Activated T-cell treated with anti-CD3 and anti-CD28 coated beads for 24 hours (primary cell): ENCODE results near the gene BACH2.
"Not testable (repeated sequence)": the region's sequence is repeated elsewhere in the genome, so short reads cannot be mapped to it uniquely, and the experiment has no call there.

Source experiments
- DNase-seq: peaks from one replicate; pipeline ENCODE4 v3.0.0-alpha.2; 2020; ENCODE audit warnings: low read depth

BACH2 gene

GRCh38 chr6:90124874-90125510 lies 171.7 kb downstream of the BACH2 start:
- DNase-seq = no peak

- DNase-seq = no peak
These were observed 172.8 kb downstream of the BACH2 start for GRCh38 chr6:90123831-90124230.

GRCh38 chr6:90121982-90122381 lies 174.7 kb downstream of the BACH2 start:
- DNase-seq = no peak

- no peak for DNase-seq
These were observed 176.3 kb downstream of the BACH2 start for GRCh38 chr6:90120327-90120726.

- DNase-seq = no peak
These were observed 177.0 kb downstream of the BACH2 start for GRCh38 chr6:90119618-90120017.

GRCh38 chr6:90118581-90118980 lies 178.1 kb downstream of the BACH2 start:
- DNase-seq = no peak

GRCh38 chr6:90118069-90118468 lies 178.6 kb downstream of the BACH2 start:
- no peak for DNase-seq

- not testable (repeated sequence) for DNase-seq
These were observed 180.5 kb downstream of the BACH2 start for GRCh38 chr6:90116126-90116525.

GRCh38 chr6:90113389-90113788 lies 183.3 kb downstream of the BACH2 start:
- DNase-seq = no peak

GRCh38 chr6:90111387-90111786 lies 185.3 kb downstream of the BACH2 start:
- no peak for DNase-seq

GRCh38 chr6:90110971-90111370 lies 185.7 kb downstream of the BACH2 start:
- peak; percentile 46 for DNase-seq

GRCh38 chr6:90109141-90109540 lies 187.5 kb downstream of the BACH2 start:
- DNase-seq = no peak

- DNase-seq = no peak
These were observed 188.8 kb downstream of the BACH2 start for GRCh38 chr6:90107771-90108282.

GRCh38 chr6:90107371-90107770 lies 189.3 kb downstream of the BACH2 start:
- no peak for DNase-seq

- no peak for DNase-seq
These were observed 190.2 kb downstream of the BACH2 start for GRCh38 chr6:90106449-90106848.

GRCh38 chr6:90105506-90106170 lies 191.0 kb downstream of the BACH2 start:
- DNase-seq = no peak

- no peak for DNase-seq
These were observed 193.4 kb downstream of the BACH2 start for GRCh38 chr6:90103056-90103800.

GRCh38 chr6:90101403-90101802 lies 195.2 kb downstream of the BACH2 start:
- DNase-seq = no peak

- no peak for DNase-seq
These were observed 196.5 kb downstream of the BACH2 start for GRCh38 chr6:90100059-90100665.

GRCh38 chr6:90098627-90099026 lies 198.0 kb downstream of the BACH2 start:
- DNase-seq = no peak

GRCh38 chr6:90098001-90098531 lies 198.6 kb downstream of the BACH2 start:
- no peak for DNase-seq

GRCh38 chr6:90097356-90097755 lies 199.3 kb downstream of the BACH2 start:
- DNase-seq = no peak
